ENCODE measurements around the gene TBX10.
"Not testable (repeated sequence)": the region's sequence is repeated elsewhere in the genome, so short reads cannot be mapped to it uniquely, and the experiment has no call there.

TBX10 gene

GRCh38 chr11:67630228-67630942, 9.2 kb downstream of the TBX10 start:
- peak; percentile 98 for DNase-seq

GRCh38 chr11:67629386-67630227, 10.0 kb downstream of the TBX10 start, which contains the start of gene NUDT8:
Gene NUDT8 (minus strand): TSS chr11:67629937. CDS start chr11:67629911, 26 bp downstream.
- peak; percentile 75 for DNase-seq

GRCh38 chr11:67628710-67629385, 10.7 kb downstream of the TBX10 start:
- DNase-seq: no peak

GRCh38 chr11:67627812-67628624, 11.5 kb downstream of the TBX10 start:
- no peak for DNase-seq

- DNase-seq: no peak
Measured at GRCh38 chr11:67627441-67627811, 12.1 kb downstream of the TBX10 start.

GRCh38 chr11:67626970-67627369, 12.6 kb downstream of the TBX10 start:
- DNase-seq: no peak

- not testable (repeated sequence) for DNase-seq
Measured at GRCh38 chr11:67626131-67626833, 13.3 kb downstream of the TBX10 start.

- DNase-seq: not testable (repeated sequence)
Measured at GRCh38 chr11:67623795-67624194, 15.8 kb downstream of the TBX10 start.

- not testable (repeated sequence) for DNase-seq
Measured at GRCh38 chr11:67622905-67623304, 16.7 kb downstream of the TBX10 start.

- DNase-seq: not testable (repeated sequence)
Measured at GRCh38 chr11:67621928-67622327, 17.6 kb downstream of the TBX10 start.

GRCh38 chr11:67620621-67621020, 18.9 kb downstream of the TBX10 start:
- DNase-seq: not testable (repeated sequence)

GRCh38 chr11:67619683-67620618, 19.6 kb downstream of the TBX10 start:
- DNase-seq: not testable (repeated sequence)

- DNase-seq: not testable (repeated sequence)
Measured at GRCh38 chr11:67618901-67619659, 20.5 kb downstream of the TBX10 start.

GRCh38 chr11:67617243-67617953, 22.2 kb downstream of the TBX10 start:
- no peak for DNase-seq

- DNase-seq: no peak
Measured at GRCh38 chr11:67616431-67617242, 22.9 kb downstream of the TBX10 start.

- no peak for DNase-seq
Measured at GRCh38 chr11:67615728-67616430, 23.7 kb downstream of the TBX10 start.

Measured in HCEC 1CT (cell line).